Raji (cell line): ENCODE measurements around the gene CCDC9B.

ENCODE experiments used
- POLR2A ChIP-seq: IDR thresholded peaks from 2 replicates; pipeline ENCODE4 v1.6.1; 2011; ENCODE audit warnings: low read depth, low read length, control low read depth; ENCODE audit not compliant: insufficient read depth

Gene CCDC9B

DNA sequence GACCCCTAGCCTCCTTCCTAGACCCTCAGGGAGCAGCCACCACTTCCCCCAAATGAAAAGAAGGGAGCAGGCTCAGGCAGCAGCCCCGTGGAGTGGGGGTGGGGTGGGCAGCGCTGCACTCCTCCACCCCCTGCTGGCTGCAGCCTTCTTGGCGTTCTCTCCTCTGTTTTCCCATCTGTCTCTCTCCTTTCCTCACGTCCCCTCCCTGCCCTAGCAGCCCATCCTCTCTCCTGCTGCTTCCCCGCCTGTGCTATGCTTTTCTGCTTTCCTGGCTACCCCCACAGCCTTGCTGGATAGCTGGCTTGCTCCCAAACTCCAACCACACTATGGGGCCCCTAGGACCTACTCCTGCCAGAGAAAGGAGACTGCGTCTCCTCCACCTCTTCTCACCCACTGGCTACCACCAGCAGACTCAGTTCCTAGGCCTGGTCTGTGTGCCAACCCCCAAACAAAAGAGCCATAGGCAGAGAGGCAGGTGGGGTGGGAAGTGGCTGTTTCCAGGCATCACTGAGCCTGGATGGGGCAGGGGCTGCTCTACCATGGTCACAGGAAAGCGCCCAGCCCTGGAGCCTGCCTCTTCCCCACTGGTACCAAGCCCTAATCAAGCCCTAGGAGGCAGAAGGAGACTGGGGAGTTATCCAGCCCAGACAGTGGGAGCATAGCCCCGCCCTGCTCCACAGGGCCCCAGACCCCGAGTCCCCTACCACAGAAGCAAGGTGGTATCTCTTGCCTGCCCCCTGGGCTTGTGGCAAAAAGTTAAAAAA, 13.9 kb upstream of the CCDC9B start:
- no peak for TF ChIP-seq POLR2A

- no peak for TF ChIP-seq POLR2A
These were observed 13.0 kb upstream of the CCDC9B start for GRCh38 chr15:40353697-40354096.

DNA sequence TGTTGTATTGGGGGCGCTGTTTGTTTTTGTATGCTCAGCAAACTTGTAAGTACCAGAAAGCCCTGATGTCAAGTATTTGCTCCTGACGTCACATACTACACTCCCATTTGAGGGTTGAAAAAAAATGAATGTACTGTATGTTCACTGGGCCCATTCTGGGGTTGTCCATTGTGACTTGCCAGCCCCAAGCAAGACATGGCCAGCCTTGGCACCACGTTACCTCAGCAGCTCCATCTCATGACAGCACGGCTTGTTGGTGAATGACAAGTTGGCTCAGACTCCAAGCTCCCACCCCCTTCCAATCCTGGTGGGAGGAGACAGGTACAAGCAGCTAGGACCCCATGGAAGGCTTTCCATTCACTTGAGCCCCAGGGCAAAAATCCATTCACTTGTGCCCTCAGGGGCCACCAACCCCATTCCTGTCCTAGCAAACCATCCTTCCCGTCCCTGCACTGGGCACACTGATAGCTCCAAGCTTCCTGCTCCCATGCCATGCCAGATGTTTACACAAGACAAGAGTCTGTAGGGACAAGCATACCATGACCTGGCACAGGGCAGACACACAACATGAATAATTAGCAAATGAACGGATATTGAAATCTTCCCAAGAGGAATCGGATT, 11.7 kb upstream of the CCDC9B start:
- TF ChIP-seq POLR2A, result no peak

GRCh38 chr15:40349163-40349562, 8.4 kb upstream of the CCDC9B start:
- no peak for TF ChIP-seq POLR2A

DNA sequence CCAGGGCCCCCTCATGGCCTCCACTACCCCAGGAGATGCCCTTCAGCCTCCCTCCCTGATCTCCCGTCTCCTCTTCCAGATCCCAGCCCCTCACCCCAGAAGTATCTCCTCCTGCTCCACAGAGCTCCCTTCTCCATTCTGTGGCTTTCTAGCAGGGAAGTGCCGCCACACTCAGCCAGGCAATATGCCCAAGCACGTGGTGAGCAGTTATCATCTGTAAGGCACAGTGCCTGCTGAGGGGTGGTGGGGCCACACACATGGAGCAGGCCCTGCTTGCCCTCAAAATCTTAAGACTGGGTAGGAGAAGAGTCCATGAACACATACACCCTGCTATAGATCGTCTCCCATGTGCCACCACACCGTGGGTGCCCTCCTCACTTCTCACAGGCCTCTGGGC, 7.7 kb upstream of the CCDC9B start:
- no peak for TF ChIP-seq POLR2A

GRCh38 chr15:40347559-40348473, 7.1 kb upstream of the CCDC9B start:
- no peak for TF ChIP-seq POLR2A

DNA sequence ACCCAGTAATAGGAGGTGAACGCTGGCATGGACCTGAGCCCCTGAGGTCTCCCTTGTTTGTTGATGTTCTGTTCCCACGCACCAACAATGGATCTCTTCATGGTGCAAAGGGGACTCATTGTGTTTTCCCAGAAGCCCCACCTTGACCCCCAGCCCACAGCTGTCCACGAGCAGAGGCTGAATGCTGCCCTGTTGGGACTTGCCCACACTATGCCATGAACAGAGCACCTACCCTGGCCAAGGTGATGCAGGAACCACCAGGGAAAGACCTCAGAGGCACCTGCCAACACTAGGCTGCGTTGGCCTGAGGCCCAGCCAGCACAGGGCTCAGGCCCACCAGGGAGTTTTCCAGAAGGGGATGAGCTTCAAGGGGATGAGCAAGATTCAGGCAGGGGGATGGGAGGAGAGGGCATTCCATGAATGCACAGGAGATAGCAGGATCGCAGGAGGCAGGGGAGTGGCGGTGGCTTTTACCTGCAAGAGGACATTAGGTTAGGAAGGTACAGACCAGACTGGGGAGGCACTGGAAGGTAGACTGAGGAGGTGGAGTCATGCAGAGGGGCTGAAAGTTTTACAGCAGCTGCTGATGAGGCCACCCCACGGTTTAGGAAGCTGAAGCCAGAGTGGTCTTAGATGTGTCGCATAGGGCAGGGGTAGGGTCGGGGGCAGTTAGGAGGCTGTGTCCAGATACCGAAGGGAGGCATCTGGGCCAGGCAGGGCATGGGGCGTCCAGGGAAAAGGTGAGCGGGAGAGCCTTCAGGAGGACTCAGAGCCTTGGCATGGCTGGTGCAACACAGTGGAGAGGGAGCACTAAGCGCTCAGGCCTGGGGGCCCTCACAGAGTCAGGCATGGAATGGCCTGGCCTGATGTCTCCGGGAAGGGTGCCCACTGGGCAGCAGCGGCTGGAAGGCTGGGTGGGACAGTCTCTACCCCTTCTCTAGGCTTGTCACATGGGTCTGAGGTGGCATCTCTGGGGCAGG, 6.1 kb upstream of the CCDC9B start:
- TF ChIP-seq POLR2A, result no peak

GRCh38 chr15:40345867-40346578, 5.3 kb upstream of the CCDC9B start:
- no peak for TF ChIP-seq POLR2A

DNA sequence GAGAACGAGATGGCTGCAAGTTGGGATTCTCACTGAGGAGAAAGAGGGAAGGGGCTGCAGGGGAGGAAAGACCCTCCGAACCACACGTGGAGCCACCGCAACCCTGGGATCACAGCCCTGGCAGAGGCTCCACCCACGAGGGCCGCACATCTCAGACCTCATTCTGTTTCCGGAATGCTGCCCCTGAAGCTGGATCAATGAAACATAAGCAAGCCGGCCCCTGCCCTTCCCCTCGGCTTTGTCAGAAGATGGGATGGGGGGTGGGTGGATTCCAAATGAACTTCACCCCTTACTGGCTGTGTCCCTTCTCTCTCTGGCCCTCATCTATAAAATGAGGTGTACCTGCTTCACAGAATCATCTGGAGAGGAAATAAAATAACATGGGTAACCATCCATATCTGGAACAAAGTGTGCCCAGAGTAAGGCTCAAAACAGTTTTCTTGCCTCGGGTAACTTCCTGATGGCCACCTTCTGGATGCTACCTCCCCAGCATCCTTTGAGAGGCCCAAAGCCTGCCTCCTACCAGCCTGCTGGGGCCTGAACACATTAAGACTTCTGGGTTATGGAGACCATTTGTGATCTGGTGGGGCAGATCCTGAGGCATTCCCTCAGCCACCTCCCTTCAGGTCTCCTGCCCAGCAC, 4.6 kb upstream of the CCDC9B start:
- no peak for TF ChIP-seq POLR2A

DNA sequence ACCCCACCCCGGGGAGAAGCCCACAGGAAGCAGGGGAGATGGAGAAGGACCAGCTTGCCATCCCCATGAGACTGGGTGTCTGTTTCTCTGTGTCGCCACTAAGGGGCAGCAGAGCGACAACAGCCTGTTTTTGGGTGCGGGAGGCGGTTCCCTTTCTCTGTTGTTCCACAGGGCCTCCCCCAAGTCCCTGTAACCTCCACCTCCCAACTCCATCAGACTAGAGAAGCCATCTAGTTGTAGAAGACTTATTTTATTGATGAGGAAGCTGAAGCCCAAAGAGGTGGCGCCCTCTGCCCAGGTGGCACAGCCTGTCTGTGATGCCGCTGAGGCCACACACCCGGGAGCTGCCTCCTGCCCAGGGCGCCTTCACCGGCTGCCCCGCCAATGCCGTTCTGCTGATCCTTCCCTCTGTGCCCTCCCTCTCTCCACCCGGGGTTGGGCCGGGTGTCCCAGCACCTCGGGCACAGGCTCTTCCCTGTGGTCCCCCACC, 3.9 kb upstream of the CCDC9B start:
- TF ChIP-seq POLR2A, result no peak

DNA sequence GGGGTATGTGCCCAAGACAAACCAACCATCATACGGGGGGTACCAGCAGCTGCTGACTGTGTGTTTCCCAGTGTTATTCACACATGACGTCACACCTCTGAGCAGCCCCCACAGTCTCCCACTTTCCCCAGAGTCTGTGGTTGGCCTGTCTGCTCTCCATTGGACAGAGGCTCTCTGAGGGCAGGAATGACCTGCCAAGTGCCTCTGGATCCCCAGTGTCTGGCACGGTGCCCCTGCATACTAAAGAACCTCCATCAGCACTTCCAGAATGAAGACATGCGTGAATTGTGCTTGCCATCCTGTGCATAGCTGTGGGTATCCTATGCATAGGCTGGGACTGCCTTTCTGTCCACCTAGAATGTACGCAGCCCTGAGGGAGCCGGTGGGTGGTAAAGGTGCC, 3.5 kb upstream of the CCDC9B start:
- no peak for TF ChIP-seq POLR2A

DNA sequence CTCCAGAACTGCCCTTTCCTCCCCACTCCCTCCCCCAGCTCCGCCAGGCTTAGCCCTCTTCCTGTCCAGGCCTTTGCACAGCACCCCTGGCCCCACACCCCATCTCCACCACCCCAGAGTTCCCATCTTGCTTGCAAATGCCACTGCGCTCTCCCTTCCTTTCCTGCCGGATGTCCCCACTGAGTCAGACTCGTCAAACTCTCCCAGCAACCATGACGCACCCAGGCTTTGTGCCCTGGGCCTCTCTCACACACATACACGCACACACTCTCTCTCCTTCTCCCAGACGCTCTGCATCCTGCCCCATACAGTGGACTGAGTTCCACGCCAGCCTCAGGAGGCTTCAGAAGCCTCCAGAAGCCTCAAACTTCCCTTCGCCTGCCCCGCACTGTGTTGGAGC, 2.8 kb upstream of the CCDC9B start:
- TF ChIP-seq POLR2A, result no peak
